NT2/D1 (cell line): ENCODE measurements around the gene TCAP.

Experiments used
- YY1 ChIP-seq: IDR thresholded peaks from 2 replicates; pipeline ENCODE4 v1.6.1; 2011; ENCODE audit not compliant: insufficient read length, insufficient read depth
- ZNF274 ChIP-seq: IDR thresholded peaks from 2 replicates; pipeline ENCODE4 v1.6.1; 2011; ENCODE audit warnings: mild to moderate bottlenecking, low read depth, low read length

DNA sequence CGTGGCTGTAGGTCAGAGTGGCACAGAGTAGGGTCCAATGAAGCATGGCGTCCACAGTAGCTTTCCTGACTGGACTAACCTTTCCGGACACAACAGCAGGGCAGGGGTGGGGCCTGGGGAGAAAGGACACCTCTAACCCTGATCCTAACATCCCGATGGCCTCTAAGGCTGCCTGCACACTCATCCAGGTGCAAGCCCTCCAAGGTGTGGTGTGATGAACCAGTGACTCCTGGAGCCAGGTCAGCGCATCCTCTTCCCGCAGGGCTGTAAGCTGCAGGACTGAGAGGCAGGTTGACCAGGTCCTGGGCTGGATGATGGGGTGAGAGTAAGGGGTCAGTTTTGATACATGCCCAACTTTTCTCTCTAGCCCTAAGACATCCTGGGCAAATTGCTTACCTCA lies 31.6 kb downstream of the TCAP start:
- TF ChIP-seq YY1: no peak
- no peak for TF ChIP-seq ZNF274
